GM18505 (cell line): ENCODE data around the gene PDE6G.
A peak's percentile ranks its signal among the peaks of the same experiment; 100 is the strongest.

ENCODE experiments used
- ATAC-seq: cut with Tn5 transposase; IDR thresholded peaks from one replicate; pipeline ENCODE4 v1.9.1; 2021; ENCODE audit not compliant: unreplicated experiment
- POLR2A ChIP-seq: IDR thresholded peaks from 4 replicates; pipeline ENCODE4 v1.6.1; 2011; ENCODE audit warnings: borderline replicate concordance; ENCODE audit not compliant: insufficient read depth, insufficient read length; ENCODE audit errors: extremely low read depth

PDE6G gene

DNA sequence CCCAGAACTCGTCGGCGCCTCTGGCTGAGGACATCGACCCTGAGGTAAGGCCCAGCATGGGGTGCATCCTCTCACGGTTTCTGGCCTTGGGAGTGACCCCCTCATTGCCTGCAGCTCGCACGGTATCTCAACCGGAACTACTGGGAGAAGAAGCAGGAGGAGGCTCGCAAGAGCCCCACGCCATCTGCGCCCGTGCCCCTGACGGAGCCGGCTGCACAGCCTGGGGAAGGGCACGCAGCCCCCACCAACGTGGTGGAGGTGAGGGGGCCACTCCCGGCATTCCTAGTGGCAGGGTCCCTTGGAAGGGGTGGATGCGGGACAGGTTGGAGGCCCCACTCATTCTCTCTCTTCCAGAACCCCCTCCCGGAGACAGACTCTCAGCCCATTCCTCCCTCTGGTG is 38.5 kb upstream of the PDE6G start:
- no peak for TF ChIP-seq POLR2A
- ATAC-seq, result no peak

- TF ChIP-seq POLR2A, result no peak
- ATAC-seq, result no peak
Measured at GRCh38 chr17:81693509-81694210, 37.3 kb upstream of the PDE6G start.

GRCh38 chr17:81691608-81692007 is 35.3 kb upstream of the PDE6G start:
- no peak for ATAC-seq
- no peak for TF ChIP-seq POLR2A

DNA sequence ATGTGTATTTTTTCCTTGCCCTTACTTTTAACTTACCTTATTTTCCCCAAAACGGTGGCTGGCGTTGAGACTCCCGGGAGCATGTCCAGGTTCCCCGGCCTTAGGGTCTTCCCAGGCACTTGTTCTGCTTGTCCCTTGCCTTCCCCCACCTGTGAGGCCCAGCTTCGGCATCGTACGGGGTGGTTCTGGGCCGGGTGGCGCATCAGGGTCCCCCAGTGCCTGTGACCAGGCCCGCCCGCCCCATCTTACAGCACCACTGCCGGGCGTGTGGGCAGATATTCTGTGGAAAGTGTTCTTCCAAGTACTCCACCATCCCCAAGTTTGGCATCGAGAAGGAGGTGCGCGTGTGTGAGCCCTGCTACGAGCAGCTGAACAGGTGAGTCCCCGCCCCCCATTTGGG is 34.9 kb upstream of the PDE6G start:
- no peak for ATAC-seq
- no peak for TF ChIP-seq POLR2A

GRCh38 chr17:81690549-81690948 is 34.2 kb upstream of the PDE6G start:
- no peak for ATAC-seq
- no peak for TF ChIP-seq POLR2A

- TF ChIP-seq POLR2A, result no peak
- no peak for ATAC-seq
Measured at GRCh38 chr17:81690066-81690465, 33.7 kb upstream of the PDE6G start.

DNA sequence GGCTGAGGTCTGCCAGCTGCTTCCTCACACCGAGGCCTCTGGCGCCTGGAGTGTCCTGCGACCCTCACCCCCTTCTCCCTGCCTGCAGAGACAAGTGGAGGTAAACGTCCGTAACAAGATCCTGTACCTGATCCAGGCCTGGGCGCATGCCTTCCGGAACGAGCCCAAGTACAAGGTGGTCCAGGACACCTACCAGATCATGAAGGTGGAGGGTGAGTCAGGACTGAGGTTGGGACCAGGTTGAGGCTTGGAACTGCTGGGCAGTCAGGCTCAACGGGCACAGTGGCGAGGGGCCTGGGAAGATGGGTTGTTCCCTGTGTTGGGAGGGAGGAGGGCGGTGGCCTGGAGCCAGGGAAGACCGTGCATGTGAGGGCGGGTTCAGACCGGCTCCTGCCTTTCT is 32.3 kb upstream of the PDE6G start:
- ATAC-seq, result no peak
- no peak for TF ChIP-seq POLR2A

DNA sequence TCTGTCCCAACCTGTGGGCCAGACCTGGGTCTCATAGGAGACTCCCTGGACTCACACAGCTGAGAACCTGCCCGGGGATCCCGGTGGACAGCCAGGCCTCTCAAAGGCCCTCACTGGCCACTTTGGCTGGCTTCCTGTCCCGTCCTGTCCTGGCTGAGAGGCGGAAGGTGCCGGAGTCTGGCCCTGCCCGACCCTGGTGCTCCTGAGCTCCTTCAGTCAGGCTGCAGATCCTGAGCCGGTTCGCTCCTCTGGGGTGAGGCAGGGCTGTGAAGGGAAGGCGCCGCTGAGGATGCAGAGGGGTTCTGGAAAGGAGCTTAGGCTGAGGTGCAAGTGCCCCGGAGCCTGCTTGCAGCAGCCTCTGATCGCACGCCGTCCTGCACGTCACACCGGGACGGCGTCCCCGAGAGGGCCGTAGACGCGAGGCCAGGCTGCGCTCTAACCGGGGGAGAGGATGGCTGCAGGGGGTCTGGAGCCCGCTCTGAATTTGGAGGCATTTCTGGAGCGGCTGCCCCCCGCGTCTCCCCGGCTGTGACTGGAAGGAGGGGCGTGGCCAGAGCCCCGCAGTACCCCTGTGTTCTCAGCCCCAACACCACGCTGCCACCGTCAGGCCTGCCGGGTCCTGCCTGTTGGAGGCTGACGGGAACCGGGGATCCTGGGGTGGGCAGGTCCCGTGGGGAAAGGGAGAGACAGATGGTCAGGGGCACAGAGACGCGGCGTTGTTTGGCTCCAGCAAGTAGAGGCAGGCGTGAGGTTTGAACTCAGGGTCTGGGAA is 31.6 kb upstream of the PDE6G start:
- no peak for ATAC-seq
- no peak for TF ChIP-seq POLR2A

- ATAC-seq, result no peak
- no peak for TF ChIP-seq POLR2A
Measured at GRCh38 chr17:81686614-81687013, 30.3 kb upstream of the PDE6G start.

DNA sequence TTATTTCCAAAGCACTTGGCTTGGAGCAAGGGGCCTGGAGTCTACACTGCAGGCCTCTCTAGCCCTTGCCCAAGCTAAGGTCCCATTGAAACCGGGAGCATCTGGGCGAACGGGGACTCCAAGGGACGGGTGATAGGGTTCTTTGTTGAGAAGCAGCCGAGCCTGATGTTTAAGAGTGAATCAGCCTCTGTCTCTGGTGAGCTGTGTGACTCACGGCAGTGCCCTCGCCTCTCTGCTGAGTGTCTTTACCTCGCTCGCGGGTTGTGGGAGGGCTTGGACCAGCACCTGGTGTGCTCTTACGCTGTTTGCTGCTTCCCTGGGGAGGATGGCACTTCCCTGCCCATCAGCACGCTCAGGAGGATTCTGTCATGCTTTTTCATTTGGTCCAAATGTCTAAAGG is 28.8 kb upstream of the PDE6G start:
- ATAC-seq, result no peak
- no peak for TF ChIP-seq POLR2A

DNA sequence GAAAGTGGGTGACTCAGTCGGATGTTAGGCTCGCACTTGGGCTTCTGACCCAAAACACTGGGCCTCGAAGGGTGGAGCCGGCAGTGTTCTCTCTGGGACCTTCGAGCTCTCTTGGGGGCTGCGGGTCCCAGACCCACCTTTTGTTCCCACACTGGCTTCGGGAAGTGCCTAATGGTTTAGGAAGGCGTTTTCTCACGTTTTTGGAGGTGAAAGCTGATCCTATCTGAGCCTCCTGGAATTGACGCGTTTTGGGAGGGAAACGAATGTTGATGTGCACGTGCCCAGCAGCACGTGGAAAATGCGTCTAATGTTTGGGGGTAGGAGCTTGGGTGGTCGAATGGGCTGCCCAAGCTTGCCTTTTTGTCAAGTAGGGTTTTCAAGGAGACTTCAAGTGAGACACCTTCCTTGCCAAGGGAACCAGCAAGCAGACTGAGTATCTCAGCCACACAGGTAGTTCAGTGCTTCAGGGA is 28.1 kb upstream of the PDE6G start:
- TF ChIP-seq POLR2A, result no peak
- ATAC-seq, result no peak

GRCh38 chr17:81683584-81684441 is 27.5 kb upstream of the PDE6G start, which contains the start of the genes ARL16 and HGS:
ARL16 (minus strand) TSS chr17:81683797; CDS start chr17:81683753, 44 bp downstream.
HGS (plus strand) TSS chr17:81684011; CDS start chr17:81684067, 56 bp downstream.
- TF ChIP-seq POLR2A, result peak; percentile 73
- ATAC-seq, result peak; percentile 87

DNA sequence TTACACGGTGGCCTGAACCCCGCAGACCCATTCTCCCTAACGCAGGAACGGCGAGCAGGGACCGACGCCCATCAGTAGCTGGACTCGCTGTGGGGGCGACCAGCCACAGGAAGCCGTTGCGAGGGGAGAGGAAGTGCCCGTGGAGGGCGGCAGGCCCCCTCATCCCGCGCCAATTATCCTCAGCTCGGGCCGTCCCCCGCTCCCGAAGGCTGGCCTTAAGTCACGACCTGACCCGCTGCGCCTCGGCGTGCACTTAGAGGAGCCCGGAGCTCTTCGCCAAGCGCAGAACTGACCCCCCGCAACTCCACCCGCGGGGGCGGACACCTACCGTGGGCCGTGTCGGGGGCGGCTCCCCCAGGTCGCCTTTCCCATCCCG is 26.9 kb upstream of the PDE6G start:
- no peak for ATAC-seq
- TF ChIP-seq POLR2A, result no peak

- ATAC-seq, result no peak
- no peak for TF ChIP-seq POLR2A
Measured at GRCh38 chr17:81682565-81683207, 26.3 kb upstream of the PDE6G start.

GRCh38 chr17:81681672-81682071 is 25.3 kb upstream of the PDE6G start:
- no peak for TF ChIP-seq POLR2A
- ATAC-seq, result no peak
